ENCODE results near the gene RCBTB1.

RCBTB1 gene

GRCh38 chr13:49512578-49512977 is 72.8 kb downstream of the RCBTB1 start:
- peaks cover 14% of the 10 kb centered on the region for H3K36me3 ChIP-seq (ENCODE audit: control insufficient read depth, low read length)

GRCh38 chr13:49503951-49504350 is 81.4 kb downstream of the RCBTB1 start:
- H3K36me3 ChIP-seq (ENCODE audit: control insufficient read depth, low read length): peaks cover 8% of the 10 kb centered on the region
- H3K4me2 ChIP-seq (ENCODE audit: low read length): no peak overlapping the region
- no peak overlapping the region for H3K27ac ChIP-seq (ENCODE audit: low read depth, low read length)
- no peaks in the 10 kb centered on the region for H3K9me2 ChIP-seq (replicated peaks; ENCODE audit: control insufficient read depth, low read length)
- no peaks in the 10 kb centered on the region for H4K20me1 ChIP-seq (ENCODE audit: control insufficient read depth, insufficient read depth, low read depth, low read length)
- H3K27me3 ChIP-seq (ENCODE audit: control insufficient read depth, low read length): no peaks in the 10 kb centered on the region
- TF ChIP-seq EZH2phosphoT487 (IDR thresholded peaks at IDR 0.05; ENCODE audit: borderline replicate concordance, low read length): no peak
- no peak for TF ChIP-seq CTCF (IDR thresholded peaks at IDR 0.05; ENCODE audit: low read depth, low read length, poor library complexity, severe bottlenecking)
- H3K4me1 ChIP-seq (ENCODE audit: control insufficient read depth, low read length): no peaks in the 10 kb centered on the region
- no peaks in the 10 kb centered on the region for H3K79me2 ChIP-seq (ENCODE audit: control insufficient read depth, low read length)
- H3K9me3 ChIP-seq (ENCODE audit: control insufficient read depth, insufficient read depth, low read length): no peaks in the 10 kb centered on the region
- 0 out of 2 replicates have a peak, but pooled peaks cover 10% of the 10 kb centered on the region for H3F3A ChIP-seq (ENCODE audit: control insufficient read depth, insufficient read depth)
- no peak overlapping the region for H3K4me3 ChIP-seq (ENCODE audit: low read length)

More at GRCh38 chr13:49512578-49512977, 72.8 kb downstream of the RCBTB1 start:
- no peak overlapping the region for H3K27ac ChIP-seq (ENCODE audit: low read depth, low read length)
- no peaks in the 10 kb centered on the region for H3K9me2 ChIP-seq (replicated peaks; ENCODE audit: control insufficient read depth, low read length)
- no peak overlapping the region for H3K4me2 ChIP-seq (ENCODE audit: low read length)
- no peaks in the 10 kb centered on the region for H3F3A ChIP-seq (ENCODE audit: control insufficient read depth, insufficient read depth)
- TF ChIP-seq EZH2phosphoT487 (IDR thresholded peaks at IDR 0.05; ENCODE audit: borderline replicate concordance, low read length): no peak
- no peak for TF ChIP-seq CTCF (IDR thresholded peaks at IDR 0.05; ENCODE audit: low read depth, low read length, poor library complexity, severe bottlenecking)
- no peaks in the 10 kb centered on the region for H3K79me2 ChIP-seq (ENCODE audit: control insufficient read depth, low read length)
- no peaks in the 10 kb centered on the region for H3K4me1 ChIP-seq (ENCODE audit: control insufficient read depth, low read length)
- H4K20me1 ChIP-seq (ENCODE audit: control insufficient read depth, insufficient read depth, low read depth, low read length): no peaks in the 10 kb centered on the region
- no peak overlapping the region for H3K4me3 ChIP-seq (ENCODE audit: low read length)
- H3K9me3 ChIP-seq (ENCODE audit: control insufficient read depth, insufficient read depth, low read length): no peaks in the 10 kb centered on the region
- no peaks in the 10 kb centered on the region for H3K27me3 ChIP-seq (ENCODE audit: control insufficient read depth, low read length)

- no peak overlapping the region for H3K4me2 ChIP-seq (ENCODE audit: low read length)
- H3F3A ChIP-seq (ENCODE audit: control insufficient read depth, insufficient read depth): peaks cover 14% of the 10 kb centered on the region; the same call in 1 of the 2 replicates
- peaks cover 8% of the 10 kb centered on the region for H3K36me3 ChIP-seq (ENCODE audit: control insufficient read depth, low read length)
- TF ChIP-seq CTCF (IDR thresholded peaks at IDR 0.05; ENCODE audit: low read depth, low read length, poor library complexity, severe bottlenecking): no peak
- TF ChIP-seq EZH2phosphoT487 (IDR thresholded peaks at IDR 0.05; ENCODE audit: borderline replicate concordance, low read length): no peak
- no peak overlapping the region for H3K27ac ChIP-seq (ENCODE audit: low read depth, low read length)
- no peaks in the 10 kb centered on the region for H3K9me3 ChIP-seq (ENCODE audit: control insufficient read depth, insufficient read depth, low read length)
- peaks cover under 1% of the 10 kb centered on the region; the same call in 1 of the 2 replicates for H3K4me1 ChIP-seq (ENCODE audit: control insufficient read depth, low read length)
- H3K9me2 ChIP-seq (replicated peaks; ENCODE audit: control insufficient read depth, low read length): no peaks in the 10 kb centered on the region
- no peaks in the 10 kb centered on the region for H3K79me2 ChIP-seq (ENCODE audit: control insufficient read depth, low read length)
- no peaks in the 10 kb centered on the region for H4K20me1 ChIP-seq (ENCODE audit: control insufficient read depth, insufficient read depth, low read depth, low read length)
- no peak overlapping the region for H3K4me3 ChIP-seq (ENCODE audit: low read length)
- H3K27me3 ChIP-seq (ENCODE audit: control insufficient read depth, low read length): no peaks in the 10 kb centered on the region
Observed at GRCh38 chr13:49502954-49503353, 82.4 kb downstream of the RCBTB1 start.
